Hepatocyte (in vitro differentiated cells): ENCODE data around the gene MTFR1L. TPM values are rescaled to one million over a fixed set of nuclear protein-coding genes. Genes with fewer than 3 reads are reported as not detected.
A peak's percentile ranks its signal among the peaks of the same experiment; 100 is the strongest.

Experiments used
- DNase-seq: peaks from one replicate; pipeline ENCODE4 v3.0.0-alpha.2; 2016; ENCODE audit warnings: low spot score
- H2AFZ ChIP-seq: fragments of 200-600 bp; sonication (generic); 2 replicates; pipeline ENCODE4 v1.6.0; 2016; ENCODE audit warnings: antibody characterized with exemption, mild to moderate bottlenecking
- H3K27ac ChIP-seq: fragments of 200-600 bp; sonication (generic); 2 replicates; pipeline ENCODE4 v1.5.1; 2016; ENCODE audit warnings: mild to moderate bottlenecking
- H3K27me3 ChIP-seq: fragments of 200-600 bp; sonication (generic); 2 replicates; pipeline ENCODE4 v1.6.1; 2016
- H3K36me3 ChIP-seq: fragments of 200-600 bp; sonication (generic); replicated peaks from 2 replicates; pipeline ENCODE4 v1.5.1; 2016; ENCODE audit warnings: low read depth; ENCODE audit not compliant: insufficient read depth
- H3K4me1 ChIP-seq: fragments of 200-600 bp; sonication (generic); 2 replicates; pipeline ENCODE4 v1.5.1; 2016; ENCODE audit warnings: mild to moderate bottlenecking, moderate library complexity; ENCODE audit not compliant: insufficient read depth
- H3K4me2 ChIP-seq: fragments of 200-600 bp; sonication (generic); 2 replicates; pipeline ENCODE4 v1.6.0; 2016
- H3K4me3 ChIP-seq: fragments of 200-600 bp; sonication (generic); 2 replicates; pipeline ENCODE4 v1.5.1; 2016; ENCODE audit warnings: mild to moderate bottlenecking
- H3K79me2 ChIP-seq: fragments of 200-600 bp; sonication (generic); 2 replicates; pipeline ENCODE4 v1.6.0; 2017; ENCODE audit warnings: mild to moderate bottlenecking
- H3K9me2 ChIP-seq: fragments of 200-600 bp; sonication (generic); replicated peaks from 2 replicates; pipeline ENCODE4 v1.6.0; 2017; ENCODE audit warnings: mild to moderate bottlenecking; ENCODE audit not compliant: insufficient read depth
- H3K9me3 ChIP-seq: fragments of 200-600 bp; sonication (generic); 2 replicates; pipeline ENCODE4 v1.5.1; 2016; ENCODE audit warnings: low read depth, mild to moderate bottlenecking
- H4K20me1 ChIP-seq: fragments of 200-600 bp; sonication (generic); 2 replicates; pipeline ENCODE4 v1.6.0; 2016; ENCODE audit warnings: mild to moderate bottlenecking; ENCODE audit not compliant: insufficient read depth, poor library complexity, severe bottlenecking
- CTCF ChIP-seq: fragments of 200-600 bp; sonication (generic); IDR thresholded peaks from 2 replicates; pipeline ENCODE4 v1.5.1; 2016; ENCODE audit warnings: antibody characterized with exemption, mild to moderate bottlenecking; ENCODE audit not compliant: poor library complexity
- EZH2 ChIP-seq: fragments of 200-600 bp; sonication (generic); IDR thresholded peaks from 2 replicates; pipeline ENCODE4 v1.6.1; 2016; ENCODE audit warnings: antibody characterized with exemption, mild to moderate bottlenecking, borderline replicate concordance
- EZH2phosphoT487 ChIP-seq: fragments of 200-600 bp; sonication (generic); IDR thresholded peaks from one replicate; pipeline ENCODE4 v1.6.1; 2018; ENCODE audit warnings: antibody characterized with exemption, mild to moderate bottlenecking, low read depth, moderate library complexity; ENCODE audit not compliant: unreplicated experiment, severe bottlenecking
- WGBS: methylation state at CpG from one replicate; pipeline ENCODE4 v1.1.6; 2016; ENCODE audit warnings: low lambda C conversion rate; ENCODE audit errors: missing lambda C conversion rate; 5-methylcytosine and 5-hydroxymethylcytosine counted together
- polyA plus RNA-seq: library from polyadenylated mRNA; unstranded; fragments of >200 nt; fragmentation: Nextera tagmentation; extraction: Ambion mirVana; gene quantifications from 2 replicates; pipeline ENCODE4 v1.2.1, GENCODE V29; 2016
- total RNA-seq: library from RNA; depleted of rRNA; stranded (reverse); fragments of >200 nt; gene quantifications from 2 replicates; pipeline ENCODE4 v1.2.3, GENCODE V29; 2014

MTFR1L gene
- total and polyA plus RNA-seq, 2 experiments from 2014 or later: 62.6 to 103 TPM

- DNase-seq: no peak
- Histone ChIP-seq H3K79me2 (peaks cover 35% of the 10 kb centered on the region), H3K9me2 (no peaks in the 10 kb centered on the region), H3K27me3 (no peaks in the 10 kb centered on the region), H3K27ac (no peak overlapping the region), H3K4me1 (peaks cover 49% of the 10 kb centered on the region), H3K4me3 (no peak overlapping the region), H3K9me3 (no peaks in the 10 kb centered on the region), H3K36me3 (no peaks in the 10 kb centered on the region), H3K4me2 (peak overlapping the region; percentile 87), H4K20me1 (no peaks in the 10 kb centered on the region), H2AFZ (no peak overlapping the region)
- TF ChIP-seq EZH2phosphoT487 (no peak), CTCF (no peak), EZH2 (no peak)
- 93% methylated on average over 2 of the region's 2 CpGs for WGBS
Measured at GRCh38 chr1:25872713-25873112, 53.0 kb downstream of the MTFR1L start.

- TF ChIP-seq CTCF (no peak), EZH2 (no peak)
- H3K27me3 ChIP-seq: no peaks in the 10 kb centered on the region
- no peak overlapping the region for H3K27ac ChIP-seq
- no peak overlapping the region for H3K4me3 ChIP-seq
- WGBS: 76% methylated on average over 3 of the region's 3 CpGs
- no peaks in the 10 kb centered on the region for H4K20me1 ChIP-seq
- peaks cover 35% of the 10 kb centered on the region for H3K79me2 ChIP-seq
- DNase-seq: peak; percentile 19
- H3K36me3 ChIP-seq: no peaks in the 10 kb centered on the region
- peaks cover 45% of the 10 kb centered on the region for H3K4me1 ChIP-seq
- H3K9me3 ChIP-seq: no peaks in the 10 kb centered on the region
- no peaks in the 10 kb centered on the region for H3K9me2 ChIP-seq
- no peak overlapping the region for H2AFZ ChIP-seq
- H3K4me2 ChIP-seq: peak overlapping the region; percentile 87
Measured at GRCh38 chr1:25873120-25873519, 53.4 kb downstream of the MTFR1L start.

- peaks cover 49% of the 10 kb centered on the region for H3K4me1 ChIP-seq
- peak overlapping the region; percentile 61 for H3K4me3 ChIP-seq
- H2AFZ ChIP-seq: no peak overlapping the region
- no peaks in the 10 kb centered on the region for H4K20me1 ChIP-seq
- H3K9me3 ChIP-seq: no peaks in the 10 kb centered on the region
- no peak for DNase-seq
- no peaks in the 10 kb centered on the region for H3K27me3 ChIP-seq
- no peaks in the 10 kb centered on the region for H3K9me2 ChIP-seq
- no peak for TF ChIP-seq CTCF
- no peak for TF ChIP-seq EZH2phosphoT487
- TF ChIP-seq EZH2: no peak
- H3K36me3 ChIP-seq: no peaks in the 10 kb centered on the region
- H3K4me2 ChIP-seq: peak overlapping the region; percentile 87
- WGBS: 98% methylated on average over 3 of the region's 3 CpGs
- peak overlapping the region; percentile 95 for H3K27ac ChIP-seq
- peaks cover 35% of the 10 kb centered on the region for H3K79me2 ChIP-seq
Measured at GRCh38 chr1:25874209-25874608, 54.5 kb downstream of the MTFR1L start.

- H3K27me3 ChIP-seq: no peaks in the 10 kb centered on the region
- peaks cover 53% of the 10 kb centered on the region for H3K4me1 ChIP-seq
- WGBS: 62% methylated on average over 5 of the region's 8 CpGs
- peak overlapping the region; percentile 87 for H3K4me2 ChIP-seq
- H2AFZ ChIP-seq: peak overlapping the region; percentile 74
- peak; percentile 13 for DNase-seq
- no peaks in the 10 kb centered on the region for H3K9me3 ChIP-seq
- no peaks in the 10 kb centered on the region for H3K9me2 ChIP-seq
- peak overlapping the region; percentile 95 for H3K27ac ChIP-seq
- peaks cover 35% of the 10 kb centered on the region for H3K79me2 ChIP-seq
- H3K4me3 ChIP-seq: peak overlapping the region; percentile 61
- no peaks in the 10 kb centered on the region for H3K36me3 ChIP-seq
- no peak for TF ChIP-seq CTCF
- TF ChIP-seq EZH2: no peak
- TF ChIP-seq EZH2phosphoT487: no peak
- H4K20me1 ChIP-seq: no peaks in the 10 kb centered on the region
Measured at GRCh38 chr1:25874635-25875153, 54.9 kb downstream of the MTFR1L start.
